LNCAP (cell line): Measurements from ENCODE around the gene MEA1.

Experiments used
- CTCF ChIP-seq: fragments of 450-650 bp; IDR thresholded peaks from 2 replicates; pipeline ENCODE4 v1.5.1; 2017; ENCODE audit warnings: mild to moderate bottlenecking

Gene MEA1

GRCh38 chr6:43047998-43048397, 34.3 kb upstream of the MEA1 start:
- TF ChIP-seq CTCF = no peak

DNA sequence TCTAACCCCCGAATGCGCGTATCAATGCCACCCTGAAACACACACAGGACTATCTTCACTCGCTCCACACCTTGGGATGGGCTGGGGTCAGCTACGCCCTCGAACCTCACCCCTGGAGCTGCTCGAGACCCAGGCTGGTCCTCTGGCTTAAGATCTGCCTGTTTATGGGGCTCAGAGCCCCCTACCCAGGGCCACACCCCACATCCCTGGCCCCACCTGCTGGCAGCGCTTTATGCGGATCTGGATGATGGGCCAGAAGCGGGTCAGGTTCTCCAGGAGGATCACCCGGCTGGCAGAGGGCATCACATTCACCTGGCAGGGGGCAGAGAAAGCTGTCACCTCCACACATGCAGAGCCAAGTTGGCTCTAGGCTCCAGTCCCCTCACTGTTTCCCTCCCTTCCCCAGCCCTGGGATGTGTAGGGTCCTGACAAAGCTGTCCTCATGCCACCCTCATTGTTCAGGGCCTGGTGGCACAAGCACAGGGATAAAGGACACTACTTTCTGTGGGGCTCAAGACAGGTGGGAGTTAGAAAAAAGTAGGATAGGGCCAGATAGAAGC, 31.7 kb upstream of the MEA1 start:
- TF ChIP-seq CTCF = no peak

GRCh38 chr6:43043310-43043709, 29.6 kb upstream of the MEA1 start:
- TF ChIP-seq CTCF = no peak

DNA sequence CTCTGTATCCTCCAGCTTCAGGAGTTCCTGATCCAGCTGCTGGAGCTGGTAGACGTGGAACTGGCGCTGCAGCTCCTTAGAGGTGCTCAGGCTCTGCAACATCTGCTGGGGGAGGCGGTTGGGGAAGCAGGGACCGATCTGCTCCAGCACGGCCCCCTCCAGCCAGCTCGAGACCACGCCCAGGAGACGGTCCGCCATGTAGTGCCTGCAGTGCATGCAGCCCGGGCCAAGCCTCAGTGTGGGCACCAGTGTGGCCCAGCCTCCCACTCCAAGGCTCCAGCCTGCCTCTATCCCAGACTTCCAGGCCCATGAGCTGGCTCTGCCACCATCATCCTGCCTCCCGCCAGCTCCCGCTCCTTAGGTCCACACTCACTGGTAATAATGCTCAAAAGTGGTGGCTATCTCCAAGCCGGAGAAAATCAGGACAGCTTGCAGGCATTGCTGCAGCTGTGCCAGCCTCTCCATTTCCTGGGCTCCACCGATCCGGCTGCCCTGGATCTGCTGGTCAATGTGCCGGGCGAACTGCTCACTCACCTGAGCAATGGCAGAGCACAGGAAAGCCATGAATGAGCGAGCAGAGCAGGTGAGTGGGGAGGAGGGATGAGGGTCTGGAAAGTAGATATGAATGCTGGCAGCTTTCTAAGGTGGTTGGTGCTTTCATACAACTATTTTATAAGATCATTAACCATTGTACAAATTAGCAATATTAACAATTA, 27.0 kb upstream of the MEA1 start:
- no peak for TF ChIP-seq CTCF

GRCh38 chr6:43038727-43039126, 25.0 kb upstream of the MEA1 start:
- no peak for TF ChIP-seq CTCF

DNA sequence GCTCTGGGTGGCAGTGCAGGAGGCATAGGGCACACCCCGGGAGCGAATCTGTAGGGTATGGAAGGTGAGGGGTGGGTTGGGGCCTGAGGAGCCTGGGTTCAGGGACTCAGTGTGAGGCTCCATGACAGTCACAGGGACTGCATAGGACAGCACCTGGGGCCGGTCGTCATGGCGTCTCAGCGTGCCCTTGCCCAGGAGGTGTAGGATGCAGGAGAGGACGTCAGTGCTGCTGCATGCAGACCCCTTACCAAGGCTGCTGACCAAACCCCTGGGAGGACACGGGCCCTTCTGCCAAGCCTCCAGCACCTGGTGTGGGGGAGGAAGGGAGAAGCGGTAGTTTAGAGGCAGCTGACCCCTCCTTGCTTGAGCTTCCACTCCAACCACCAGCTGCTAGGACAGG, 24.0 kb upstream of the MEA1 start:
- TF ChIP-seq CTCF = no peak

DNA sequence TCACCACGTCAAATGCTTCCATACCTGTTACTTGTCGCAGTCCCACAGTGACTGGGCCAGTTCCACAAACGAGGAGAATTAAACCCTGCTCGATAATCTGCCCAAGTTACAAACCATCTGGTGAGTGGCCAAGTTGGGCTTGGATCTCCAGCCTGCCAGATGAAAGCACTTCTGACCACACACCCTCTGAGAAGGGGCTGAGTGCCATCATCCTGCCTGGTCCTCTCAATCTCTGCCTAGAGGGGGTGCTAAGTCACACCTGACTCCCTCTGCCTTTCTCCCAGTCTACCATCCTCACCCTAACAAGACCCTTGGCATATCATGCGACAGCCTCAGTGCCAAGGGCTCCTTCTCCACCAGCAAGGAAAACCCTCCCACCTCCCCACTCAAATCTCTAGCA, 23.5 kb upstream of the MEA1 start:
- no peak for TF ChIP-seq CTCF

DNA sequence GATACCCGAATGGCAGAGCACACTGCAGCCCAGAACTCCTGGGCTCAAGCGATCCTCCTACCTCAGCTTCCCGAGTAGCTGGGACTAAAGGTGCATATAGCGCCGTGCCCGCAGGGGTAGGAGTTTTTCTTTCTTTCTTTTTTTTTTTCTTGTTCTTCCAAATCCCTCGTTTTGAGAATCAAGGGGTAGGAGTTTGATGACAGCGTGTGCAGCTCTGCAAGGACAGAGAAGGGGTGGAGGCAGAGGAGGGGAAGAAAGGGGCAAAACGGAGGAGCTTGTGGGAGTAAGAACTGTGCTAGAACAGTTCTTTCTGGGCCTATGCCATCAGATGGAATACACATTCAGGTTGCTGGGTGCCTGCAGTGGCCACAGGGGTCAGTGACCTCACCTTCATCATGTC, 23.0 kb upstream of the MEA1 start:
- TF ChIP-seq CTCF = no peak
